Spinal cord (tissue), 10 donors: Measurements from ENCODE around the gene WDPCP. TPM values are rescaled to one million over a fixed set of nuclear protein-coding genes. Genes with fewer than 3 reads are reported as not detected.

ENCODE experiments used
- DNase-seq, 6 donors: peaks; one replicate each; pipeline versions ENCODE4 v3.0.0 to v3.0.0-alpha.2; 2013 to 2015; ENCODE audit warnings: low spot score in 6 of 6, low read depth in 4 of 6
- H3K27ac ChIP-seq: one replicate; pipeline ENCODE4 v1.5.1; 2013; ENCODE audit warnings: low read depth, low read length, control low read depth
- H3K27me3 ChIP-seq: one replicate; pipeline ENCODE4 v1.6.1; 2013; ENCODE audit warnings: low read length; ENCODE audit not compliant: control insufficient read depth, insufficient read depth
- H3K36me3 ChIP-seq: one replicate; pipeline ENCODE4 v1.6.1; 2013; ENCODE audit warnings: low read length; ENCODE audit not compliant: control insufficient read depth, insufficient read depth
- H3K4me1 ChIP-seq: one replicate; pipeline ENCODE4 v1.6.1; 2013; ENCODE audit warnings: low read length; ENCODE audit not compliant: control insufficient read depth, insufficient read depth
- H3K4me3 ChIP-seq: one replicate; pipeline ENCODE4 v1.5.1; 2013; ENCODE audit warnings: low read depth, low read length, control low read depth
- H3K9me3 ChIP-seq: one replicate; pipeline ENCODE4 v1.6.1; 2013; ENCODE audit warnings: low read length; ENCODE audit not compliant: control insufficient read depth, insufficient read depth
- WGBS: methylation state at CpG from one replicate; pipeline ENCODE4 v1.1.5; 2013; ENCODE audit warnings: missing lambda C conversion rate; ENCODE audit not compliant: insufficient coverage; 5-methylcytosine and 5-hydroxymethylcytosine counted together
- polyA plus RNA-seq, 2 donors: library from polyadenylated mRNA; unstranded; fragments of 120-200 nt; gene quantifications; one replicate each; pipeline ENCODE4 v1.2.1, GENCODE V29; 2013; ENCODE audit not compliant: insufficient read length in 2 of 2
- total RNA-seq, 2 donors: library from RNA; depleted of rRNA in 1 of 2; stranded (reverse); fragments of 120-200 nt in 1 of 2; fragments of >200 nt in 1 of 2; gene quantifications; one replicate each; pipeline versions ENCODE4 v1.2.3 to v1.2.4, GENCODE V29; 2013 to 2014
- donor health status: healthy.

The WDPCP gene
- total and polyA plus RNA-seq, 4 donors, result 9.6 to 40.1 (median 14.2) TPM

DNA sequence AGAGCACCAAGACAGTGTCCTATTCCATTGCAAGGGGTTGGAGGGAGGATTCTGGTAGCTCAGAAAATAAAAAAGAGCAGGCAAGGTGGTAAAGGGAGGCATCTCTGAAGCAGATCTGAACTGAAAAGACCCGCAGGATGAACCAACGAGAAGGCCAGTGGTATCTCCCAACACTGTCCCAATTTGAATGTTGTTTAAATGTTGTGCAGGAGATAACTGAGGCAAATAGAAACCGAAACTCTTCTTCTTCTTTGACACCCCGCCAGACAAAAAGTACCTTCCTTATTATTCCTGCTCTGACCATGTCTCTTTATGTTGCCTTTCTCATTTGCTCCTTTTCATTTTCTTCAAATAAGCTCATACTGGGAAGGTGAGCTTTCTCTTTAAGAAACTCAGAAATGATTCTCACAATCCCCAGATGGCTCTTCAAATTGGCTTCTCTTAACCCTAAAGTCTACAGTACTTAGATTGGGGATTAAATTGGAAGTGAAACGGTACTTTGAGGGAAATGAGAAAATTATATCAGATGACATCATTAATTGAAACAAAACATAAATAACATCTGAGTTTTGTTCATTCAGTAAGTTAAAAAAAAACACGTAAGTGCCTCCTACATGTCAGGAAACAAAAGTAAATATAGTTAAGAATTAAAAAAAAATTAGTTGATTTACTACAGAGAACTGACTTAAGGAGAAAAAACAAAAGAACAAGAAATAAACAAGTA, 143.6 kb downstream of the WDPCP start:
- no peaks in the 10 kb centered on the region for H3K4me1 ChIP-seq
- H3K27ac ChIP-seq, result no peak overlapping the region
- no peak overlapping the region for H3K4me3 ChIP-seq
- no peaks in the 10 kb centered on the region for H3K9me3 ChIP-seq
- DNase-seq, result no peak
- H3K27me3 ChIP-seq, result no peaks in the 10 kb centered on the region
- 90% methylated on average over 2 of the region's 6 CpGs for WGBS
- H3K36me3 ChIP-seq, result no peaks in the 10 kb centered on the region

GRCh38 chr2:63440612-63441011, 147.7 kb downstream of the WDPCP start:
- Histone ChIP-seq H3K27ac (no peak overlapping the region), H3K36me3 (no peaks in the 10 kb centered on the region), H3K9me3 (no peaks in the 10 kb centered on the region), H3K4me3 (no peak overlapping the region), H3K4me1 (no peaks in the 10 kb centered on the region), H3K27me3 (no peaks in the 10 kb centered on the region)
- DNase-seq, result peak in 1 of 6 donors; percentile 44
- no CpG with 5 or more reads among the region's 1 CpG for WGBS

- no peak for DNase-seq
- Histone ChIP-seq H3K9me3 (no peaks in the 10 kb centered on the region), H3K27me3 (no peaks in the 10 kb centered on the region), H3K36me3 (no peaks in the 10 kb centered on the region), H3K4me3 (no peak overlapping the region), H3K27ac (no peak overlapping the region), H3K4me1 (no peaks in the 10 kb centered on the region)
- WGBS, result no CpG with 5 or more reads among the region's 1 CpG
Observed at GRCh38 chr2:63438181-63438580, 150.1 kb downstream of the WDPCP start.

DNA sequence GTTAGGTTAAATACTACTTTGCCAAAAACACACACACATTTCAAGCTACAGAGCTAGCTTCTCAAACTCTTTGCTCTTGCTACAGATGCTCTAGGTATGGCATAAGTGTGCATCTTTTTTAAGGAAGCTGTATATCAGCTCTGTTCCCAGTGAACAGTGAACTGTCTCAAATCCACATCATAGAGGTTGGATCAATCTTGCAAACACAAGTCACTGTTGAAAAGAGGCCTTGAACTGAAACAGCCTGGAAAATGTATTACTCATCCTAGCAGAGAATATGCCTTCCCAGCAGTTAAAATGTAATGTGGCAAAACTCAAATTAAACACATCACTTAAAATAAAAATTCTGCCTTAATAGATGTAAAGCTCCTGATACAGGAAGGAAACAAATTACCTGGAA, 151.8 kb downstream of the WDPCP start:
- H3K27me3 ChIP-seq, result no peaks in the 10 kb centered on the region
- peak in 1 of 6 donors; percentile 3 for DNase-seq
- H3K4me1 ChIP-seq, result no peaks in the 10 kb centered on the region
- no peak overlapping the region for H3K27ac ChIP-seq
- H3K36me3 ChIP-seq, result no peaks in the 10 kb centered on the region
- H3K4me3 ChIP-seq, result no peak overlapping the region
- H3K9me3 ChIP-seq, result no peaks in the 10 kb centered on the region

- Histone ChIP-seq H3K4me1 (no peaks in the 10 kb centered on the region), H3K9me3 (no peaks in the 10 kb centered on the region), H3K27ac (no peak overlapping the region), H3K4me3 (no peak overlapping the region), H3K27me3 (no peaks in the 10 kb centered on the region), H3K36me3 (no peaks in the 10 kb centered on the region)
- DNase-seq, result no peak
- no CpG with 5 or more reads among the region's 1 CpG for WGBS
Observed at GRCh38 chr2:63435070-63435469, 153.2 kb downstream of the WDPCP start.

DNA sequence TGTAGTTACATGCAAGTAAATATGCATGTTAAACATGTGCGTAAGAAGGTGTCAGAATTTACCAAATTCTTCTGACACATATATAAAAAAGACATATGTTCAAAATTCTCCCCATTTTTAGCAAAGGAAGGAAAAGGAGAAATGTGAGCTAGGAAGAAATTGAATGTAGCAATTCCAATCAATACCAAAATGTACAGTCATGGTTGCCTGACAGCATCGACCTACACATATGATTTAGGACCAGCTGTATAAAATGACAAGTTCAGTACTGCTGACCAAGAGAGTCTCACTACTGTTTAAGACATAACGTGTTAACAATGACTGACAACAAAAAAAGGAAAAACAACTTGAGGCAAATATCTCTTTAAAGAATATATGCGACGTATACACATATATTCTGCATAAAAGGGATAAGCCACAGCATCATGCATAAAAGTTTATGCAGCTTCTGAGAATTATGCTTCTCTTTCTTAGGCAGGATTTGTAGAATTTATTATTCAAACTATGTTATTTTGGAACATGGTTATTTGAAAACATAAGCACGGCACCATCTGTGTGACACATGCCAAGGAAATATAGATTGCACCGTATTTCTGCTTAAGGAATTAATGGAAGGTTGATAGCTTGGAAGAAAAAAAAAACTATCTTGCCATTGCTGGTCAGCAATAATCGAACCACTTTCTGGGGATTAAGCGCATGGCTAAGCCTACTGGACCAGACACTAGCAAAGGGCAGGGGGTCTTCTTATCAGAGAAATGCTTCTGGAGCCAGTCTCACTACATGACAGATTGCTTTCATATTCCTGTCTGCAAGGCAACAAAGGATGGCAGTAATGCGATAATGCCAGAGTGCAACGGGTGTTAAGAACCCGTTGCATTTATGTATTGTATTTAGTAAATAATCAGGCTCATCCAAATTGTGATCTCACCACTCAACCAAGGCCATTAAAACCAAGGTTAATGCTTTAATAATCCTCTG, 154.0 kb downstream of the WDPCP start:
- Histone ChIP-seq H3K4me1 (no peaks in the 10 kb centered on the region), H3K4me3 (no peak overlapping the region), H3K27ac (no peak overlapping the region), H3K36me3 (no peaks in the 10 kb centered on the region), H3K9me3 (no peaks in the 10 kb centered on the region), H3K27me3 (no peaks in the 10 kb centered on the region)
- WGBS, result 91% methylated on average over 4 of the region's 12 CpGs
- peak in 1 of 6 donors; percentile 72 for DNase-seq

- no peaks in the 10 kb centered on the region for H3K4me1 ChIP-seq
- no peak overlapping the region for H3K27ac ChIP-seq
- DNase-seq, result no peak
- no peak overlapping the region for H3K4me3 ChIP-seq
- no peaks in the 10 kb centered on the region for H3K9me3 ChIP-seq
- no peaks in the 10 kb centered on the region for H3K27me3 ChIP-seq
- H3K36me3 ChIP-seq, result no peaks in the 10 kb centered on the region
Observed at GRCh38 chr2:63432373-63432772, 155.9 kb downstream of the WDPCP start.

GRCh38 chr2:63425606-63426005, 162.7 kb downstream of the WDPCP start:
- Histone ChIP-seq H3K4me3 (no peak overlapping the region), H3K27ac (no peak overlapping the region), H3K9me3 (peaks cover 3% of the 10 kb centered on the region)

DNA sequence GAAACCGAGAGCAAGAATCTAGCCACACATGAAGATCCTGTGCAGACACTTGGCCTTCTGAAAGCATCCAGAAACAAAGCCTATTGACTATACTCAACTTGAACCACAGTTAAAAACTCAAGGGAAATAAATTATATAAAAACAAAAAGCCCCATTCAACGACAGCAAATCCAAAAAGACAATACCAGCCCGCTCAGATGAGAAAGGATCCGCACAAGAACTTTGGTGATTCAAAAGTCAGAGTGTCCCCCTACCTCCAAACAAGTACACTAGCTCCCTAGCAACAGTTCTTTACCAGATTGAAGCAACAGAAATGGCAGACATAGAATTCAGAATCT, 163.2 kb downstream of the WDPCP start:
- no peaks in the 10 kb centered on the region for H3K27me3 ChIP-seq
- no peak overlapping the region for H3K27ac ChIP-seq
- 100% methylated on average over 1 of the region's 4 CpGs for WGBS
- H3K4me3 ChIP-seq, result no peak overlapping the region
- no peaks in the 10 kb centered on the region for H3K4me1 ChIP-seq
- no peaks in the 10 kb centered on the region for H3K36me3 ChIP-seq
- peaks cover 3% of the 10 kb centered on the region for H3K9me3 ChIP-seq
- DNase-seq, result no peak

More at GRCh38 chr2:63425606-63426005, 162.7 kb downstream of the WDPCP start:
- Histone ChIP-seq H3K4me1 (no peaks in the 10 kb centered on the region), H3K27me3 (no peaks in the 10 kb centered on the region), H3K36me3 (no peaks in the 10 kb centered on the region)
- DNase-seq, result no peak
